ENCODE results near the gene PDLIM1. TPM values are rescaled to one million over a fixed set of nuclear protein-coding genes. Genes with fewer than 3 reads are reported as not detected.
A peak's percentile ranks its signal among the peaks of the same experiment; 100 is the strongest.

Gene PDLIM1
- total RNA-seq, 1 experiment from 2014 or later: 67.4 TPM

DNA sequence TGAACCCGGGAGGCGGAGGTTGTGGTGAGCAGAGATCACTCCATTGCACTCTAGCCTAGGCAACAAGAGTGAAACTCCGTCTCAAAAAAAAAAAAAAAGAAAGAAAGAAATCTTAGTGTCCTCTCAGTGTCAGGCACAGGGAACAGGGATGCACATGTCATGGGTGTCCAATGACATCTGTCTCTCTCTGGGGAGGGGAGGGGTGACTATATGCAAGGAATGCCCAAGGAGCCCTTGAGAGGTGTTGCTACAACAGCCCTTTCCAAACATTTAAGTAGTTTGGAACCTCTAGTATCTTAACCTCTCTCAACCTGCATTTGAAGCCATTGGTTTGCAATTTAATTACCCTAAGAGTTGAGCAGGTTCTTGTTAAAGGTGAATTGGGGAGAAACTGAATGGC is 28.9 kb downstream of the PDLIM1 start:
- Histone ChIP-seq H3K4me2 (ENCODE audit: low read length) (no peak overlapping the region), H4K20me1 (ENCODE audit: insufficient read depth) (no peaks in the 10 kb centered on the region), H3K4me3 (replicated peaks in 1 of 2; ENCODE audit: low read depth in 1 of 2, low read length in 2 of 2) (no peak overlapping the region), H3K27me3 (ENCODE audit: insufficient read depth, low read length) (no peaks in the 10 kb centered on the region), H3K79me2 (ENCODE audit: insufficient read depth, low read length) (no peaks in the 10 kb centered on the region), H2AFZ (ENCODE audit: low read depth, low read length, poor library complexity, severe bottlenecking) (no peak overlapping the region), H3K4me1 (ENCODE audit: control insufficient read depth in 1 of 2, insufficient read depth in 2 of 2, low read length in 2 of 2) (peaks cover 43 to 60% of the 10 kb centered on the region in 2 experiments), H3K27ac (ENCODE audit: low read depth, low read length) (no peak overlapping the region), H3K9me2 (ENCODE audit: insufficient read depth) (no peaks in the 10 kb centered on the region), H3K9ac (ENCODE audit: low read length) (no peak overlapping the region), H3K9me3 (ENCODE audit: control insufficient read depth in 1 of 2, insufficient read depth in 1 of 2, low read depth in 1 of 2, low read length in 2 of 2) (no peaks in the 10 kb centered on the region), H3K36me3 (ENCODE audit: control insufficient read depth in 1 of 2, insufficient read depth in 2 of 2, low read length in 2 of 2) (peaks cover 0 to 3% of the 10 kb centered on the region in 2 experiments; a peak in 1 of 4 replicates)
- no peak for DNase-seq (ENCODE audit: low read depth, low spot score)
- ChIA-PET RAD21 (ENCODE audit: low non-redundant PET in 1 of 2, low total read pairs in 2 of 2, uncharacterized antibody in 2 of 2, unreplicated experiment in 2 of 2) (no interaction called here), POLR2A (no interaction called here), CTCF (no interaction called here)
- TF ChIP-seq FOSL1 (IDR thresholded peaks at IDR 0.05; ENCODE audit: low read depth) (no peak), JUND (IDR thresholded peaks at IDR 0.05) (no peak)
- no TSS peak for BruUV-seq (replicated peaks)
- intact Hi-C loops (cut with micrococcal nuclease): no loop called here
- no peak for ATAC-seq

DNA sequence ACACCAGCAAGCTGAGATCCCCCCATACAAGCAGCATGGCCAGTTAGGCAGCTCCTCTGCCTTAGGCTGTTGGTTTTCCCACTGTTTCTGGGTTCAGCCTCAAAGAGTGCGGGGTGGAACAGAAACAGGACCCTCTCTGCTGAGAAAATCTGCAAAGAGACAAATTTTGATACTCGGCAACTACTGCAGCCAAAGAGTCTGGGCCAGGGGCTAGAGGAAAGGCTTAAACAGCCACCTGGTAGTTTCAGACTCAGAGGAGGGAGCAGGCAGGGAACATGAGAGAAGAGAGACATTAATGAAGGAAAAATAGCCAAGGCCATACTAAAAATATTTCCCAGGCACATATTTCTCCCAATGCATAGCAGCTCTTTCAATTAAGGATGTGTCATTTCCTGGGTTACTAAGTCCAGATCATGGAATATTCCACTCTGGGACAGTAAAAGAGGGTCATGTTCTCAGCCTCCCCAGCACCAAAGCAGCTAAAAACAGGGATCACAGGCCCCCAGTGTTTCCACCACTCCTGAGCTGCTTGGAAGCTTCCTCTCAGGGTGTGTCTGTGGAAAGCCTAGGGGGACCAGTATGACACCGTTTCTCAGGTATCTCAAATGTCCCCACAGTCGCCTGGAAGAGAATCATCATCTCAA is 29.8 kb downstream of the PDLIM1 start:
- H3K4me2 ChIP-seq (ENCODE audit: low read length): peak overlapping the region; percentile 60
- RAD21 ChIA-PET (ENCODE audit: low non-redundant PET in 1 of 2, low total read pairs in 2 of 2, uncharacterized antibody in 2 of 2, unreplicated experiment in 2 of 2): no interaction called here
- no peaks in the 10 kb centered on the region for H4K20me1 ChIP-seq (ENCODE audit: insufficient read depth)

More for the DNA sequence above, 29.8 kb downstream of the PDLIM1 start:
- H3K9me3 ChIP-seq (ENCODE audit: control insufficient read depth in 1 of 2, insufficient read depth in 1 of 2, low read depth in 1 of 2, low read length in 2 of 2): no peaks in the 10 kb centered on the region
- H3K36me3 ChIP-seq (ENCODE audit: control insufficient read depth in 1 of 2, insufficient read depth in 2 of 2, low read length in 2 of 2): peaks cover 0 to 3% of the 10 kb centered on the region in 2 experiments; a peak in 1 of 4 replicates
- H3K9ac ChIP-seq (ENCODE audit: low read length): peak overlapping the region; percentile 42
- DNase-seq (ENCODE audit: low read depth, low spot score): no peak
- H3K9me2 ChIP-seq (ENCODE audit: insufficient read depth): no peaks in the 10 kb centered on the region
- ChIA-PET POLR2A (no interaction called here), CTCF (no interaction called here)
- H3K4me3 ChIP-seq (replicated peaks in 1 of 2; ENCODE audit: low read depth in 1 of 2, low read length in 2 of 2): peak overlapping the region in 1 of 2 experiments; percentile 6; a peak in 1 of 4 replicates
- no peaks in the 10 kb centered on the region for H3K27me3 ChIP-seq (ENCODE audit: insufficient read depth, low read length)
- intact Hi-C loops (cut with micrococcal nuclease): no loop called here
- BruUV-seq (replicated peaks): no TSS peak
- peaks cover 37 to 53% of the 10 kb centered on the region in 2 experiments for H3K4me1 ChIP-seq (ENCODE audit: control insufficient read depth in 1 of 2, insufficient read depth in 2 of 2, low read length in 2 of 2)
- ATAC-seq: no peak
- H3K79me2 ChIP-seq (ENCODE audit: insufficient read depth, low read length): no peaks in the 10 kb centered on the region
- H2AFZ ChIP-seq (ENCODE audit: low read depth, low read length, poor library complexity, severe bottlenecking): no peak overlapping the region
- 0 out of 2 replicates have a peak, but pooled peaks have one; percentile 29 for TF ChIP-seq SP1 (IDR thresholded peaks at IDR 0.05; ENCODE audit: low read depth)
- TF ChIP-seq FOSL1 (IDR thresholded peaks at IDR 0.05; ENCODE audit: low read depth): peak; percentile 32; the same call in 1 of the 2 replicates
- no peak for TF ChIP-seq POLR2AphosphoS5 (IDR thresholded peaks at IDR 0.05; ENCODE audit: low read depth, low read length)
- TF ChIP-seq SIN3A (IDR thresholded peaks at IDR 0.05; ENCODE audit: low read depth): no peak
- peak overlapping the region; percentile 38; the same call in 1 of the 2 replicates for H3K27ac ChIP-seq (ENCODE audit: low read depth, low read length)

Data from HCT116 (cell line).